ENCODE measurements around the gene EDRF1. TPM values are rescaled to one million over a fixed set of nuclear protein-coding genes. Genes with fewer than 3 reads are reported as not detected.

Gene EDRF1
- polyA plus RNA-seq (2013) = 16.4 and 16.7 TPM in 2 replicates

GRCh38 chr10:125719173-125720001 lies at the start of gene EDRF1:
EDRF1 (plus strand) TSS chr10:125719709; CDS start chr10:125719808, 99 bp downstream.
- Histone ChIP-seq H3K9ac (ENCODE audit: low read length) (peak within 1 kb of the TSS; percentile 96), H3K9me3 (ENCODE audit: insufficient read depth, low read depth, low read length) (no peaks in the 10 kb centered on the region), H3K79me2 (ENCODE audit: control insufficient read depth, insufficient read depth, low read length, poor library complexity) (peaks cover 13% of the 10 kb centered on the region), H3K4me1 (ENCODE audit: control insufficient read depth in 1 of 2, insufficient read depth in 2 of 2, low read length in 2 of 2) (peaks cover 0 to 3% of the 10 kb centered on the region in 2 experiments), H3K4me2 (ENCODE audit: low read length) (peak within 1 kb of the TSS; percentile 91), H3K18ac (ENCODE audit: low read length) (peak within 1 kb of the TSS; percentile 99), H3K79me1 (ENCODE audit: low read length) (peaks cover 9% of the 10 kb centered on the region), H2BK12ac (ENCODE audit: low read length) (no peak within 1 kb of the TSS), H3K23ac (ENCODE audit: low read length) (no peak within 1 kb of the TSS), H2AK5ac (ENCODE audit: low read length) (peak within 1 kb of the TSS; percentile 48), H3K14ac (ENCODE audit: low read length) (peak within 1 kb of the TSS; percentile 96), H2BK5ac (ENCODE audit: low read depth, low read length, poor library complexity) (peak within 1 kb of the TSS; percentile 73), H3K36me3 (ENCODE audit: control insufficient read depth in 1 of 2, insufficient read depth in 2 of 2, low read length in 2 of 2) (peaks cover 0 to 6% of the 10 kb centered on the region in 2 experiments), H3K4me3 (ENCODE audit: low read depth, low read length) (peak within 1 kb of the TSS; percentile 95), H4K8ac (ENCODE audit: low read depth, low read length) (peak within 1 kb of the TSS; percentile 100), H3K27ac (ENCODE audit: low read depth, low read length) (peak within 1 kb of the TSS; percentile 72), H2AFZ (ENCODE audit: insufficient read depth, low read length, poor library complexity) (peak within 1 kb of the TSS; percentile 100), H4K12ac (ENCODE audit: low read depth, low read length) (peak within 1 kb of the TSS; percentile 93), H3K4ac (ENCODE audit: low read depth, low read length) (peak within 1 kb of the TSS; percentile 98), H3K27me3 (ENCODE audit: insufficient read depth, low read length) (no peaks in the 10 kb centered on the region), H2BK120ac (ENCODE audit: insufficient read depth, low read length, poor library complexity) (peak within 1 kb of the TSS; percentile 92), H4K91ac (ENCODE audit: low read depth, low read length) (peak within 1 kb of the TSS; percentile 92)
- WGBS (ENCODE audit: extremely low coverage, insufficient coverage, insufficient read length) = no CpG with 5 or more reads among the region's 72 CpGs
- DNase-seq = peak; percentile 99 to 100

GRCh38 chr10:125672884-125673283 lies 46.6 kb upstream of the EDRF1 start:
- Histone ChIP-seq H3K27me3 (ENCODE audit: insufficient read depth, low read length) (no peaks in the 10 kb centered on the region), H4K12ac (ENCODE audit: low read depth, low read length) (no peak overlapping the region), H3K27ac (ENCODE audit: low read depth, low read length) (no peak overlapping the region), H3K4me1 (ENCODE audit: control insufficient read depth in 1 of 2, insufficient read depth in 2 of 2, low read length in 2 of 2) (no peaks in the 10 kb centered on the region), H3K36me3 (ENCODE audit: control insufficient read depth in 1 of 2, insufficient read depth in 2 of 2, low read length in 2 of 2) (no peaks in the 10 kb centered on the region), H2BK12ac (ENCODE audit: low read length) (no peak overlapping the region), H3K4me3 (ENCODE audit: low read depth, low read length) (no peak overlapping the region), H3K23ac (ENCODE audit: low read length) (no peak overlapping the region), H3K4me2 (ENCODE audit: low read length) (no peak overlapping the region), H3K9me3 (ENCODE audit: insufficient read depth, low read depth, low read length) (peaks cover 7% of the 10 kb centered on the region), H3K18ac (ENCODE audit: low read length) (no peak overlapping the region), H2BK120ac (ENCODE audit: insufficient read depth, low read length, poor library complexity) (no peak overlapping the region), H2BK5ac (ENCODE audit: low read depth, low read length, poor library complexity) (no peak overlapping the region), H4K8ac (ENCODE audit: low read depth, low read length) (no peak overlapping the region), H3K4ac (ENCODE audit: low read depth, low read length) (no peak overlapping the region), H2AK5ac (ENCODE audit: low read length) (no peak overlapping the region), H3K14ac (ENCODE audit: low read length) (no peak overlapping the region), H3K9ac (ENCODE audit: low read length) (no peak overlapping the region), H4K91ac (ENCODE audit: low read depth, low read length) (no peak overlapping the region), H2AFZ (ENCODE audit: insufficient read depth, low read length, poor library complexity) (no peak overlapping the region), H3K79me1 (ENCODE audit: low read length) (no peaks in the 10 kb centered on the region), H3K79me2 (ENCODE audit: control insufficient read depth, insufficient read depth, low read length, poor library complexity) (no peaks in the 10 kb centered on the region)
- DNase-seq = no peak
- WGBS (ENCODE audit: extremely low coverage, insufficient coverage, insufficient read length) = no CpG with 5 or more reads among the region's 1 CpG

- no peak overlapping the region for H2BK5ac ChIP-seq (ENCODE audit: low read depth, low read length, poor library complexity)
- H3K4me3 ChIP-seq (ENCODE audit: low read depth, low read length) = no peak overlapping the region
- no peaks in the 10 kb centered on the region for H3K4me1 ChIP-seq (ENCODE audit: control insufficient read depth in 1 of 2, insufficient read depth in 2 of 2, low read length in 2 of 2)
- no peaks in the 10 kb centered on the region for H3K36me3 ChIP-seq (ENCODE audit: control insufficient read depth in 1 of 2, insufficient read depth in 2 of 2, low read length in 2 of 2)
- no peaks in the 10 kb centered on the region for H3K27me3 ChIP-seq (ENCODE audit: insufficient read depth, low read length)
- no peak overlapping the region for H3K27ac ChIP-seq (ENCODE audit: low read depth, low read length)
- H4K91ac ChIP-seq (ENCODE audit: low read depth, low read length) = no peak overlapping the region
- H3K23ac ChIP-seq (ENCODE audit: low read length) = no peak overlapping the region
- peaks cover 11% of the 10 kb centered on the region for H3K9me3 ChIP-seq (ENCODE audit: insufficient read depth, low read depth, low read length)
- H2BK120ac ChIP-seq (ENCODE audit: insufficient read depth, low read length, poor library complexity) = no peak overlapping the region
- no peaks in the 10 kb centered on the region for H3K79me1 ChIP-seq (ENCODE audit: low read length)
- H2BK12ac ChIP-seq (ENCODE audit: low read length) = no peak overlapping the region
- no peak overlapping the region for H3K14ac ChIP-seq (ENCODE audit: low read length)
- no peak overlapping the region for H2AFZ ChIP-seq (ENCODE audit: insufficient read depth, low read length, poor library complexity)
- no peak overlapping the region for H3K9ac ChIP-seq (ENCODE audit: low read length)
- no CpG with 5 or more reads among the region's 11 CpGs for WGBS (ENCODE audit: extremely low coverage, insufficient coverage, insufficient read length)
- no peaks in the 10 kb centered on the region for H3K79me2 ChIP-seq (ENCODE audit: control insufficient read depth, insufficient read depth, low read length, poor library complexity)
- no peak overlapping the region for H3K4ac ChIP-seq (ENCODE audit: low read depth, low read length)
- no peak overlapping the region for H4K12ac ChIP-seq (ENCODE audit: low read depth, low read length)
- H3K4me2 ChIP-seq (ENCODE audit: low read length) = no peak overlapping the region
- H4K8ac ChIP-seq (ENCODE audit: low read depth, low read length) = no peak overlapping the region
- DNase-seq = no peak
- no peak overlapping the region for H3K18ac ChIP-seq (ENCODE audit: low read length)
- no peak overlapping the region for H2AK5ac ChIP-seq (ENCODE audit: low read length)
Observed at GRCh38 chr10:125679436-125679835, 40.1 kb upstream of the EDRF1 start.

GRCh38 chr10:125683063-125683462 lies 36.4 kb upstream of the EDRF1 start, which contains the start of gene TEX36:
TEX36 (minus strand) TSS chr10:125683163; CDS start chr10:125682989, 174 bp downstream.
- no CpG with 5 or more reads among the region's 3 CpGs for WGBS (ENCODE audit: extremely low coverage, insufficient coverage, insufficient read length)
- H2AFZ ChIP-seq (ENCODE audit: insufficient read depth, low read length, poor library complexity) = no peak within 1 kb of the TSS

More at GRCh38 chr10:125683063-125683462, 36.4 kb upstream of the EDRF1 start, which contains the start of gene TEX36:
- Histone ChIP-seq H4K8ac (ENCODE audit: low read depth, low read length) (no peak within 1 kb of the TSS), H3K79me1 (ENCODE audit: low read length) (no peaks in the 10 kb centered on the region), H2BK120ac (ENCODE audit: insufficient read depth, low read length, poor library complexity) (no peak within 1 kb of the TSS), H3K4me3 (ENCODE audit: low read depth, low read length) (no peak within 1 kb of the TSS), H2BK12ac (ENCODE audit: low read length) (no peak within 1 kb of the TSS), H3K27ac (ENCODE audit: low read depth, low read length) (no peak within 1 kb of the TSS), H3K79me2 (ENCODE audit: control insufficient read depth, insufficient read depth, low read length, poor library complexity) (no peaks in the 10 kb centered on the region), H3K4me2 (ENCODE audit: low read length) (no peak within 1 kb of the TSS), H3K4ac (ENCODE audit: low read depth, low read length) (no peak within 1 kb of the TSS), H2AK5ac (ENCODE audit: low read length) (no peak within 1 kb of the TSS), H2BK5ac (ENCODE audit: low read depth, low read length, poor library complexity) (no peak within 1 kb of the TSS), H3K9ac (ENCODE audit: low read length) (no peak within 1 kb of the TSS), H3K36me3 (ENCODE audit: control insufficient read depth in 1 of 2, insufficient read depth in 2 of 2, low read length in 2 of 2) (no peaks in the 10 kb centered on the region), H3K23ac (ENCODE audit: low read length) (no peak within 1 kb of the TSS), H3K27me3 (ENCODE audit: insufficient read depth, low read length) (no peaks in the 10 kb centered on the region), H3K14ac (ENCODE audit: low read length) (no peak within 1 kb of the TSS), H3K4me1 (ENCODE audit: control insufficient read depth in 1 of 2, insufficient read depth in 2 of 2, low read length in 2 of 2) (no peaks in the 10 kb centered on the region), H4K12ac (ENCODE audit: low read depth, low read length) (no peak within 1 kb of the TSS), H3K18ac (ENCODE audit: low read length) (no peak within 1 kb of the TSS), H3K9me3 (ENCODE audit: insufficient read depth, low read depth, low read length) (peaks cover 5% of the 10 kb centered on the region), H4K91ac (ENCODE audit: low read depth, low read length) (no peak within 1 kb of the TSS)
- no peak for DNase-seq
